Fibroblast of lung (primary cell): ENCODE results near the gene OSBP2.

Experiments
- EZH2 ChIP-seq: IDR thresholded peaks from 2 replicates; pipeline ENCODE4 v1.5.1; 2012; ENCODE audit warnings: low read length, control low read depth, mild to moderate bottlenecking; ENCODE audit errors: missing control alignments
- TF ChIP-seq, protein P1 (sequence below), 2 donors: IDR thresholded peaks in 1 of 2; conservative IDR thresholded peaks in 1 of 2; 1 replicate in 1 of 2; 2 replicates in 1 of 2; pipeline ENCODE4 v1.5.1; 2011 to 2012; ENCODE audit warnings: low read length in 2 of 2, control low read depth in 1 of 2, inconsistent platforms in 1 of 2, low read depth in 1 of 2, mild to moderate bottlenecking in 1 of 2

DNA sequence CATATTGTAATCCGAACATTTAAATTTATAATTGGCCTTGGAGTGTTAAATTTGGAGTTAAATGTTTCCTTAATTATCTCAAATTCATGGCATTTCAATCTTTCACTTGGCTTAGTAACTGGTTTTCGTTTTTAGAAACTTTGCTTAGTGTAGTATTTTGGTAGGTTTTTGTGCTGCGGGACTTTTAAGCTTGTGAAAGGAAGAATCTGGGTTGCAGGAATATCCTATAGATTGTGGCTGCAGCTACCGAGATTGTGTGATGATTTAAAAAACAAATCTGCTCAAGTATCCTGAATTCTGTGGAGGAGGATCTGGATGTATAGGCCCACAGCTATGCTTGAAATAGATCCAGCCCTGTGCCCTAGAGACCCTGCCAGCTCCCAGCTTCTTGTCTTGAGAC is 27.1 kb downstream of the OSBP2 start:
- TF ChIP-seq, protein P1, sequence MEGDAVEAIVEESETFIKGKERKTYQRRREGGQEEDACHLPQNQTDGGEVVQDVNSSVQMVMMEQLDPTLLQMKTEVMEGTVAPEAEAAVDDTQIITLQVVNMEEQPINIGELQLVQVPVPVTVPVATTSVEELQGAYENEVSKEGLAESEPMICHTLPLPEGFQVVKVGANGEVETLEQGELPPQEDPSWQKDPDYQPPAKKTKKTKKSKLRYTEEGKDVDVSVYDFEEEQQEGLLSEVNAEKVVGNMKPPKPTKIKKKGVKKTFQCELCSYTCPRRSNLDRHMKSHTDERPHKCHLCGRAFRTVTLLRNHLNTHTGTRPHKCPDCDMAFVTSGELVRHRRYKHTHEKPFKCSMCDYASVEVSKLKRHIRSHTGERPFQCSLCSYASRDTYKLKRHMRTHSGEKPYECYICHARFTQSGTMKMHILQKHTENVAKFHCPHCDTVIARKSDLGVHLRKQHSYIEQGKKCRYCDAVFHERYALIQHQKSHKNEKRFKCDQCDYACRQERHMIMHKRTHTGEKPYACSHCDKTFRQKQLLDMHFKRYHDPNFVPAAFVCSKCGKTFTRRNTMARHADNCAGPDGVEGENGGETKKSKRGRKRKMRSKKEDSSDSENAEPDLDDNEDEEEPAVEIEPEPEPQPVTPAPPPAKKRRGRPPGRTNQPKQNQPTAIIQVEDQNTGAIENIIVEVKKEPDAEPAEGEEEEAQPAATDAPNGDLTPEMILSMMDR (conservative IDR thresholded peaks at IDR 0.05 in 1 of 2, IDR thresholded peaks at IDR 0.05 in 1 of 2; ENCODE audit: low read depth in 1 of 2, low read length in 2 of 2): no peak
- TF ChIP-seq EZH2: no peak
